MCF 10A (cell line): Measurements from ENCODE around the gene SLC5A2. TPM values are rescaled to one million over a fixed set of nuclear protein-coding genes. Genes with fewer than 3 reads are reported as not detected.
A peak's percentile ranks its signal among the peaks of the same experiment; 100 is the strongest.

ENCODE experiments used
- BruUV-seq: library from RNA; stranded (reverse); fragments of 400-500 nt; replicated peaks from 2 replicates; lab custom pipeline; 2021; lab: Mats Ljungman, UMichigan
- CTCF ChIA-PET: fragments of 300-600 bp; sonication (Branson Sonifier 250); formaldehyde crosslinking; extraction: SDS; loops from one replicate; lab custom pipeline; 2021; ENCODE audit warnings: antibody characterized with exemption, inconsistent platforms; lab: Yijun Ruan, JAX
- POLR2A ChIA-PET: fragments of 300-600, 350-650 bp; sonication (Branson Sonifier 250); formaldehyde crosslinking; extraction: SDS; loops from one replicate; lab custom pipeline; 2020; ENCODE audit warnings: antibody characterized with exemption, inconsistent platforms; lab: Yijun Ruan, JAX
- DNase-seq: peaks from one replicate; pipeline ENCODE4 v3.0.0-alpha.2; 2018; ENCODE audit not compliant: unreplicated experiment
- H3K27ac Mint-ChIP-seq: one replicate; pipeline ENCODE4 v1.8.0; 2022; ENCODE audit warnings: mild to moderate bottlenecking, low read depth, mixed read lengths; ENCODE audit not compliant: unreplicated experiment
- H3K27me3 Mint-ChIP-seq: one replicate; pipeline ENCODE4 v1.8.0; 2022; ENCODE audit warnings: mixed read lengths; ENCODE audit not compliant: insufficient read depth, unreplicated experiment
- H3K36me3 Mint-ChIP-seq: one replicate; pipeline ENCODE4 v1.8.0; 2022; ENCODE audit warnings: mild to moderate bottlenecking, moderate library complexity, mixed read lengths; ENCODE audit not compliant: insufficient read depth, unreplicated experiment
- H3K4me1 Mint-ChIP-seq: one replicate; pipeline ENCODE4 v1.8.0; 2022; ENCODE audit warnings: mixed read lengths; ENCODE audit not compliant: insufficient read depth, unreplicated experiment
- H3K4me3 Mint-ChIP-seq: one replicate; pipeline ENCODE4 v1.8.0; 2022; ENCODE audit warnings: mild to moderate bottlenecking, moderate library complexity, mixed read lengths; ENCODE audit not compliant: unreplicated experiment
- H3K9me3 Mint-ChIP-seq: one replicate; pipeline ENCODE4 v1.8.0; 2022; ENCODE audit warnings: mixed read lengths; ENCODE audit not compliant: unreplicated experiment
- intact Hi-C: fragments of 100-400 bp; cut with micrococcal nuclease; formaldehyde crosslinking; loops from 2 replicates; pipeline ENCODE4 v1.14.1; 2022
- total RNA-seq: library from RNA; stranded (reverse); gene quantifications from 2 replicates; pipeline ENCODE4 v1.2.3, GENCODE V29; 2022
- TF ChIP-seq, protein P1 (sequence below): fragments of 200-600 bp; IDR thresholded peaks from one replicate; pipeline ENCODE4 v1.8.0; 2022; ENCODE audit warnings: antibody characterized with exemption, mild to moderate bottlenecking; ENCODE audit not compliant: unreplicated experiment

The SLC5A2 gene
- total RNA-seq, 1 experiment from 2014 or later = not detected

DNA sequence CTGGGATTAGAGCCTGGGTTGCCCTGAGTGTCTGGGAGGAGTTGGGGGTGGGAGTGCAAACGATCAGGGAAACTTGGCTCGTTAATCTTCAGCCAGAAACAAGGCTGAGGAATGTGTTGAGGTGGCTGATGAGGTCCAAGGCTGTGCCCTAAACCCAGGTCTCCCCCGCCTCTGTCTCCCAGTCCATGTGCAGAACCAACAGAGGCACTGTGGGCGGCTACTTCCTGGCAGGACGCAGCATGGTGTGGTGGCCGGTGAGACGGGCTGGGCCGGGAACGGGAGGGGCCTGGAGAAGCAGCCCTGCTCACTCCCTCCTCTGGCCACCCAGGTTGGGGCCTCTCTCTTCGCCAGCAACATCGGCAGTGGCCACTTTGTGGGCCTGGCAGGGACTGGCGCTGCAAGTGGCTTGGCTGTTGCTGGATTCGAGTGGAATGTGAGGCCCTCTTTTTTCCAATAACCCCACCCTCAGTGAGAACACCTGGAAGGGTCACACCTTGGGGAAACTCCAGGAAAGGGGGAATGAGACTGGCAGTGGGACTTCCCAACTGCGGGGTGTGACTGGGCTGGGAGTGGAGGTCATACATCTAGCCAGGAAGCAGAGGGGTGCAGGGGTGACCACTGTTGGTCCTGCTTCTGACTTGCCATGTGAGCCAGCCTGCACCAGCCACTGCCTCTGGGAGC, 1.7 kb downstream of the SLC5A2 start:
- peaks cover 14% of the 10 kb centered on the region for H3K36me3 Mint-ChIP-seq
- DNase-seq = no peak
- intact Hi-C loops = no loop called here
- no peak overlapping the region for H3K27ac Mint-ChIP-seq
- no peaks in the 10 kb centered on the region for H3K4me1 Mint-ChIP-seq
- ChIA-PET POLR2A (interaction anchor here (0.9 kb wide), 1 partner anchor 228 kb away, joined by 3 read pairs; a partner anchor contains a TSS), CTCF (interaction anchor here (1.5 kb wide), 1 partner anchor 10 kb away, joined by 3 read pairs; no protein-coding TSS in a partner anchor)
- H3K4me3 Mint-ChIP-seq = no peak overlapping the region
- TF ChIP-seq, protein P1, sequence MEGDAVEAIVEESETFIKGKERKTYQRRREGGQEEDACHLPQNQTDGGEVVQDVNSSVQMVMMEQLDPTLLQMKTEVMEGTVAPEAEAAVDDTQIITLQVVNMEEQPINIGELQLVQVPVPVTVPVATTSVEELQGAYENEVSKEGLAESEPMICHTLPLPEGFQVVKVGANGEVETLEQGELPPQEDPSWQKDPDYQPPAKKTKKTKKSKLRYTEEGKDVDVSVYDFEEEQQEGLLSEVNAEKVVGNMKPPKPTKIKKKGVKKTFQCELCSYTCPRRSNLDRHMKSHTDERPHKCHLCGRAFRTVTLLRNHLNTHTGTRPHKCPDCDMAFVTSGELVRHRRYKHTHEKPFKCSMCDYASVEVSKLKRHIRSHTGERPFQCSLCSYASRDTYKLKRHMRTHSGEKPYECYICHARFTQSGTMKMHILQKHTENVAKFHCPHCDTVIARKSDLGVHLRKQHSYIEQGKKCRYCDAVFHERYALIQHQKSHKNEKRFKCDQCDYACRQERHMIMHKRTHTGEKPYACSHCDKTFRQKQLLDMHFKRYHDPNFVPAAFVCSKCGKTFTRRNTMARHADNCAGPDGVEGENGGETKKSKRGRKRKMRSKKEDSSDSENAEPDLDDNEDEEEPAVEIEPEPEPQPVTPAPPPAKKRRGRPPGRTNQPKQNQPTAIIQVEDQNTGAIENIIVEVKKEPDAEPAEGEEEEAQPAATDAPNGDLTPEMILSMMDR = no peak
- H3K9me3 Mint-ChIP-seq = no peaks in the 10 kb centered on the region
- peaks cover 13% of the 10 kb centered on the region for H3K27me3 Mint-ChIP-seq
- no TSS peak for BruUV-seq

DNA sequence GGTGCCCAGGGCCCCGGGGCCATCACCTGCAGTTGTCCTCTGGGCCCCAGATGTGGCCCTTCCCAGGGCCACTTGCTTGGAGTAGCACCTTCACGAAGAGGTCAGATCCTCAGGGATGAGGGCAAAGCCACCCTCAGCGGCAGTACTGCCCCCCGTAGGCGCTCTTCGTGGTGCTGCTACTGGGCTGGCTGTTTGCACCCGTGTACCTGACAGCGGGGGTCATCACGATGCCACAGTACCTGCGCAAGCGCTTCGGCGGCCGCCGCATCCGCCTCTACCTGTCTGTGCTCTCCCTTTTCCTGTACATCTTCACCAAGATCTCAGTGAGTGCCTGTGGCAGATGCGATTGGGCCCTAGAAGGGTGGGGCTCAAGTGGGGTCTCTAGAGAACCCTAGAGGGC, 2.6 kb downstream of the SLC5A2 start:
- TF ChIP-seq, protein P1 = no peak
- no peaks in the 10 kb centered on the region for H3K9me3 Mint-ChIP-seq
- POLR2A ChIA-PET = interaction anchor here (0.9 kb wide), 1 partner anchor 228 kb away, joined by 3 read pairs; a partner anchor contains a TSS
- CTCF ChIA-PET = interaction anchor here (1.5 to 4.1 kb wide), 2 partner anchors 11 to 25 kb away, joined by 3 to 19 read pairs; partner anchors contain the start of gene ARMC5
- no peak overlapping the region for H3K4me3 Mint-ChIP-seq
- intact Hi-C loops = no loop called here
- H3K27ac Mint-ChIP-seq = no peak overlapping the region
- H3K4me1 Mint-ChIP-seq = no peaks in the 10 kb centered on the region
- peaks cover 8% of the 10 kb centered on the region for H3K27me3 Mint-ChIP-seq
- no peak for DNase-seq
- BruUV-seq = no TSS peak
- H3K36me3 Mint-ChIP-seq = peaks cover 14% of the 10 kb centered on the region

DNA sequence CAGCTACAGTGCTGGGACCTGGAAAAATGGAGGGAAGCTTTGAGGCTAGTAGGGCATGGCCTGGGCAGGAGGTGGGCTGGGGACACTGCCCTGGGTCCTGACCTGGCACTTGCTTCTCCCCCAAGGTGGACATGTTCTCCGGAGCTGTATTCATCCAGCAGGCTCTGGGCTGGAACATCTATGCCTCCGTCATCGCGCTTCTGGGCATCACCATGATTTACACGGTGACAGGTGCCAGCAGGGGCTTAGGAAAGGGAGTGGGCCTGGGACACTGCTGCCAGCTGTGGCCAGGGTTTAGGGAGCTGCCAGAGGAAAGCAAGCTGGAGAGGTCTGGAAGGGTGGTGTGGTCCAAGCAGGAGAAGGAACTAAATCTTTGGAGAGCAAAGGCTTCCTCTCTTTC, 3.1 kb downstream of the SLC5A2 start:
- Mint-ChIP-seq H3K27ac (no peak overlapping the region), H3K4me3 (no peak overlapping the region), H3K27me3 (peaks cover 3% of the 10 kb centered on the region), H3K36me3 (peaks cover 14% of the 10 kb centered on the region), H3K9me3 (no peaks in the 10 kb centered on the region), H3K4me1 (no peaks in the 10 kb centered on the region)
- TF ChIP-seq, protein P1 = no peak
- ChIA-PET POLR2A (no interaction called here), CTCF (interaction anchor here (1.1 to 4.1 kb wide), 3 partner anchors 21 to 211 kb away, joined by 3 to 19 read pairs (median 6); partner anchors contain the start of gene ARMC5)
- intact Hi-C loops = no loop called here
- DNase-seq = no peak
- no TSS peak for BruUV-seq

DNA sequence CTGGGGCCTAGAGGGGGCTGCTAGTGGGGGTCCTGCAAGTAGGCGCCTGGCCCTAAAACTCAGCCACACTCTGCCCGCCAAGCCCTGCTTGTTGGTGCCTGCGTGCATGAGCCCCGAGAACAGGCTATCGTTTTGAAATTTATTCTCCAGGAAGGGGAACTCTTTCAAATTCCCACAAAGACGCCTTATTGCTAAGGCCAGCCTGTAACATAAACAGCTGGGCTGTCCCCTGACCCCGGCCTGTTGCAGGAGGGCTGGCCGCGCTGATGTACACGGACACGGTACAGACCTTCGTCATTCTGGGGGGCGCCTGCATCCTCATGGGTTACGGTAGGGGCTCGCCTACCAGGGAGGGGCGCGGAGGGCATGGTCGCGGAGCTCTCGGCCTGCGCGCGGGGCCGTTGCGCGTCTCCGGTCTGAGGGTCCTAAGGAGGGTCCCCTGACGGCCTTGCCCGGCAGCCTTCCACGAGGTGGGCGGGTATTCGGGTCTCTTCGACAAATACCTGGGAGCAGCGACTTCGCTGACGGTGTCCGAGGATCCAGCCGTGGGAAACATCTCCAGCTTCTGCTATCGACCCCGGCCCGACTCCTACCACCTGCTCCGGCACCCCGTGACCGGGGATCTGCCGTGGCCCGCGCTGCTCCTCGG, 4.3 kb downstream of the SLC5A2 start:
- ChIA-PET CTCF (interaction anchor here (0.6 to 4.1 kb wide), 6 partner anchors 20 to 382 kb away, joined by 3 to 19 read pairs (median 4); partner anchors contain the start of genes ARMC5 and ZNF843), POLR2A (interaction anchor here (0.6 to 1.0 kb wide), 3 partner anchors 10 to 24 kb away, joined by 3 read pairs; no protein-coding TSS in a partner anchor)
- Mint-ChIP-seq H3K9me3 (no peaks in the 10 kb centered on the region), H3K4me1 (no peaks in the 10 kb centered on the region), H3K27me3 (no peaks in the 10 kb centered on the region), H3K36me3 (peaks cover 14% of the 10 kb centered on the region), H3K27ac (no peak overlapping the region), H3K4me3 (peak overlapping the region; percentile 71)
- DNase-seq = no peak
- intact Hi-C loops = no loop called here
- BruUV-seq = no TSS peak
- TF ChIP-seq, protein P1 = no peak
